B cell (primary cell): ENCODE results near the gene DPT. TPM values are rescaled to one million over a fixed set of nuclear protein-coding genes. Genes with fewer than 3 reads are reported as not detected.

Source experiments
- ATAC-seq: fragments of 200-7000 bp; cut with Tn5 transposase; one replicate; pipeline ENCODE4 v1.10.0; 2021; ENCODE audit warnings: low read depth, mild to moderate bottlenecking, moderate number of reproducible peaks, moderate library complexity
- CTCF ChIA-PET: fragments of 350-600 bp; sonication (Branson Sonifier 250); formaldehyde crosslinking; loops from one replicate; lab custom pipeline; 2021; ENCODE audit warnings: antibody characterized with exemption, inconsistent platforms; lab: Charles Lee
- POLR2A ChIA-PET: fragments of 350-600 bp; sonication (Branson Sonifier 250); formaldehyde crosslinking; loops from one replicate; lab custom pipeline; 2021; ENCODE audit warnings: antibody characterized with exemption; lab: Charles Lee
- DNase-seq: peaks from one replicate; pipeline ENCODE4 v3.0.0; 2013
- H2AFZ ChIP-seq: 2 replicates; pipeline ENCODE4 v1.6.1; 2012; ENCODE audit warnings: mild to moderate bottlenecking, low read depth, low read length; ENCODE audit not compliant: insufficient read depth, poor library complexity, severe bottlenecking
- H3K27ac ChIP-seq, 2 donors: 1 replicate in 1 of 2; 2 replicates in 1 of 2; pipeline ENCODE4 v1.5.1; 2012 to 2013; ENCODE audit warnings: low read length in 2 of 2, mild to moderate bottlenecking in 2 of 2, moderate library complexity in 1 of 2
- H3K27me3 ChIP-seq, 4 experiments: fragments of 200-600 bp in 1 of 4; sonication (generic) in 1 of 4; replicated peaks in 1 of 4; 1 replicate in 2 of 4; 2 replicates in 2 of 4; pipeline versions ENCODE4 v1.6.1 to v1.7.0; 2013 to 2016; ENCODE audit warnings: low read length in 3 of 4, mild to moderate bottlenecking in 2 of 4, mixed read lengths in 1 of 4, moderate library complexity in 1 of 4; ENCODE audit not compliant: insufficient read depth in 4 of 4, control insufficient read depth in 3 of 4; ENCODE audit errors: control extremely low read depth in 1 of 4
- H3K36me3 ChIP-seq, 2 experiments: replicated peaks in 1 of 2; 1 replicate in 1 of 2; 2 replicates in 1 of 2; pipeline versions ENCODE4 v1.6.1 to v1.7.1; 2013; ENCODE audit warnings: low read length in 1 of 2; ENCODE audit not compliant: insufficient read depth in 2 of 2, control insufficient read depth in 1 of 2; ENCODE audit errors: control extremely low read depth in 1 of 2, extremely low read depth in 1 of 2
- H3K4me1 ChIP-seq, 2 donors: fragments of 200-600 bp in 1 of 2; sonication (generic) in 1 of 2; 1 replicate in 1 of 2; 2 replicates in 1 of 2; pipeline versions ENCODE4 v1.5.1 to v1.6.1; 2013 to 2017; ENCODE audit warnings: low read length in 2 of 2; ENCODE audit not compliant: control insufficient read depth in 2 of 2, insufficient read depth in 2 of 2
- H3K4me2 ChIP-seq: replicated peaks from 2 replicates; pipeline ENCODE3; 2012; ENCODE audit warnings: mild to moderate bottlenecking, low read depth, low read length; ENCODE audit not compliant: poor library complexity, severe bottlenecking
- H3K4me3 ChIP-seq, 5 experiments: fragments of 200-600 bp in 1 of 5; sonication (generic) in 1 of 5; 1 replicate in 3 of 5; 2 replicates in 2 of 5; pipeline versions ENCODE4 v1.5.1 to v1.7.0; 2011 to 2016; ENCODE audit warnings: low read length in 4 of 5, mild to moderate bottlenecking in 4 of 5, low read depth in 2 of 5, control low read depth in 1 of 5, moderate library complexity in 1 of 5; ENCODE audit not compliant: insufficient read depth in 1 of 5; ENCODE audit errors: control extremely low read depth in 1 of 5, extremely low read depth in 1 of 5
- H3K79me2 ChIP-seq: fragments of 200-600 bp; sonication (generic); one replicate; pipeline ENCODE4 v1.6.0; 2016; ENCODE audit warnings: low read length; ENCODE audit not compliant: control insufficient read depth, insufficient read depth
- H3K9ac ChIP-seq: fragments of 200-600 bp; sonication (generic); 2 replicates; pipeline ENCODE4 v1.6.1; 2017; ENCODE audit warnings: mild to moderate bottlenecking, low read length, moderate library complexity
- H3K9me3 ChIP-seq, 3 donors: one replicate each; pipeline versions ENCODE4 v1.6.1 to v1.7.1; 2013; ENCODE audit warnings: low read length in 2 of 3; ENCODE audit not compliant: control insufficient read depth in 2 of 3, insufficient read depth in 1 of 3; ENCODE audit errors: control extremely low read depth in 1 of 3
- H4K20me1 ChIP-seq: 2 replicates; pipeline ENCODE4 v1.6.0; 2012; ENCODE audit warnings: mild to moderate bottlenecking, low read length; ENCODE audit not compliant: insufficient read depth, control insufficient read depth, poor library complexity, severe bottlenecking
- H3K27ac Mint-ChIP-seq: one replicate; pipeline ENCODE4 v1.8.0; 2021; ENCODE audit warnings: mixed read lengths
- H3K27me3 Mint-ChIP-seq: one replicate; pipeline ENCODE4 v1.8.0; 2021; ENCODE audit warnings: mixed read lengths
- H3K4me1 Mint-ChIP-seq: one replicate; pipeline ENCODE4 v1.8.0; 2021; ENCODE audit warnings: mixed read lengths
- H3K4me3 Mint-ChIP-seq: one replicate; pipeline ENCODE4 v1.8.0; 2021; ENCODE audit warnings: mixed read lengths
- H3K9me3 Mint-ChIP-seq: one replicate; pipeline ENCODE4 v1.8.0; 2022; ENCODE audit warnings: mixed read lengths; ENCODE audit not compliant: insufficient read depth
- CTCF ChIP-seq: fragments of 200-600 bp; IDR thresholded peaks from one replicate; pipeline ENCODE4 v1.8.0; 2022; ENCODE audit warnings: antibody characterized with exemption, mild to moderate bottlenecking
- EZH2 ChIP-seq: IDR thresholded peaks from 2 replicates; pipeline ENCODE4 v1.6.1; 2012; ENCODE audit warnings: borderline replicate concordance, low read depth, mild to moderate bottlenecking, moderate library complexity, low read length; ENCODE audit not compliant: insufficient read depth, poor library complexity, severe bottlenecking
- WGBS: methylation state at CpG from one replicate; pipeline ENCODE4 v1.1.5; 2013; ENCODE audit warnings: missing lambda C conversion rate; ENCODE audit not compliant: insufficient coverage; 5-methylcytosine and 5-hydroxymethylcytosine counted together
- intact Hi-C: fragments of 100-400 bp; cut with micrococcal nuclease; formaldehyde crosslinking; loops from one replicate; pipeline ENCODE4 v1.10.0; 2022
- polyA plus RNA-seq: library from polyadenylated mRNA; depleted of rRNA; stranded (reverse); fragments of >200 nt; gene quantifications from 2 replicates; pipeline ENCODE4 v1.2.3, GENCODE V29; 2012
- total RNA-seq, 2 donors: library from RNA; stranded (reverse); fragments of 120-200 nt in 1 of 2; gene quantifications; 1 replicate in 1 of 2; 2 replicates in 1 of 2; pipeline versions ENCODE4 v1.2.3 to v1.2.4, GENCODE V29; 2013 to 2022

Gene DPT
- total and polyA plus RNA-seq, 2 donors (not counting 1 experiment from before 2014, with no cell fraction given): not detected

GRCh38 chr1:168734946-168735345 is 5.9 kb upstream of the DPT start:
- no peaks in the 10 kb centered on the region for H3K4me1 ChIP-seq
- no peaks in the 10 kb centered on the region for H3K36me3 ChIP-seq
- POLR2A ChIA-PET: no interaction called here
- no peak for DNase-seq
- no peaks in the 10 kb centered on the region for H3K4me1 Mint-ChIP-seq
- no CpG with 5 or more reads among the region's 1 CpG for WGBS
- no peaks in the 10 kb centered on the region for H3K9me3 Mint-ChIP-seq
- H3K4me2 ChIP-seq: no peak overlapping the region
- H2AFZ ChIP-seq: no peak overlapping the region
- H3K79me2 ChIP-seq: no peaks in the 10 kb centered on the region
- intact Hi-C loops: no loop called here
- H3K27ac ChIP-seq: no peak overlapping the region
- no peak overlapping the region for H3K27ac Mint-ChIP-seq
- H3K27me3 Mint-ChIP-seq: peaks cover 7% of the 10 kb centered on the region
- no peaks in the 10 kb centered on the region for H4K20me1 ChIP-seq
- CTCF ChIA-PET: no interaction called here
- peaks cover 0 to 3% (median 0%) of the 10 kb centered on the region in 3 donors for H3K9me3 ChIP-seq
- no peak overlapping the region for H3K9ac ChIP-seq
- no peak overlapping the region for H3K4me3 Mint-ChIP-seq
- no peak for ATAC-seq
- TF ChIP-seq EZH2: no peak
- TF ChIP-seq CTCF: no peak
- peaks cover 0 to 2% (median 0%) of the 10 kb centered on the region in 4 experiments for H3K27me3 ChIP-seq
- H3K4me3 ChIP-seq: no peak overlapping the region

- Mint-ChIP-seq H3K4me3 (no peak overlapping the region), H3K4me1 (no peaks in the 10 kb centered on the region), H3K27me3 (peaks cover 9% of the 10 kb centered on the region), H3K9me3 (no peaks in the 10 kb centered on the region), H3K27ac (no peak overlapping the region)
- Histone ChIP-seq H3K79me2 (no peaks in the 10 kb centered on the region), H3K4me2 (no peak overlapping the region), H3K4me3 (no peak overlapping the region), H2AFZ (no peak overlapping the region), H3K27me3 (peaks cover 0 to 2% (median 0%) of the 10 kb centered on the region in 4 experiments), H3K9me3 (peaks cover 0 to 3% (median 0%) of the 10 kb centered on the region in 3 donors), H3K27ac (no peak overlapping the region), H3K9ac (no peak overlapping the region), H3K36me3 (no peaks in the 10 kb centered on the region), H3K4me1 (no peaks in the 10 kb centered on the region), H4K20me1 (no peaks in the 10 kb centered on the region)
- TF ChIP-seq CTCF: no peak
- TF ChIP-seq EZH2: no peak
- 85% methylated on average over 3 of the region's 3 CpGs for WGBS
- ChIA-PET POLR2A (no interaction called here), CTCF (no interaction called here)
- intact Hi-C loops: no loop called here
- DNase-seq (no peak), ATAC-seq (no peak)
These were observed 5.3 kb upstream of the DPT start for GRCh38 chr1:168734271-168734670.
